ENCODE measurements around the gene STIM1.

STIM1 gene

DNA sequence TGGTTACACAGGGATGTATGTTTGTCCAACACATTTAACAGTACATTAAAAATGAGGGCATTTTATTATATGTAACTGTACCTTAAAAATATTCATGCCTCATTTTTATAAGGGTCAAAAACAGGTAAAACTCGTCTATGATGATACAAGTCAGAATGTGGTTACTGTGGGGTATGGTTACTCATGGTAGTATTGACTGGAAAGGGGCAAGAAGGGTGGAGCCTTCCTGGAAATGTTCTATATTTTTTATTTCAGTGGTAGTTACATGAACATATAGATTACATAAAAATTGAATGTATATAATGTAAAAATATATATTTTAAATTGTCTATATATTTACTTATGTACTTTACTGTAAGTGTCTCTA is 99.8 kb downstream of the STIM1 start:
- no peak for DNase-seq

DNA sequence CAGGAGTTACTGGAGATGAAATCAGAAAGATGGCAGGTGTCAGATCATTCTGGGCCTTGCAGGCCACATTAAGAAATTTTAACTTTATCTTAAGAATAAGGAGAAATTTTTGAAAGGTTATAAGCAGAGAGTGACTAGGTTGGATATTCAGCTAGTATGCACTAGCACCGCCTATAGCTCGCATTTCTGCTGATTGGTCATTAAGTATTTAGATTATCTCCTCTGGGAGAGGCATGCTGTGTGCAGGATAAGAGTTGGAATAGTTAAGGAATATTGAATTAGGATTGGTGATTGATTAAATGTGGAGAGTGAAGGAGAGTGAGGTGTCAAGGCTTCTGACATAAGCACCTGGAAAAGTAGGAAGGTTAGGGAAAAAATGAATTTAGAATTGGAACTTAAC is 100.6 kb downstream of the STIM1 start:
- no peak for DNase-seq

DNA sequence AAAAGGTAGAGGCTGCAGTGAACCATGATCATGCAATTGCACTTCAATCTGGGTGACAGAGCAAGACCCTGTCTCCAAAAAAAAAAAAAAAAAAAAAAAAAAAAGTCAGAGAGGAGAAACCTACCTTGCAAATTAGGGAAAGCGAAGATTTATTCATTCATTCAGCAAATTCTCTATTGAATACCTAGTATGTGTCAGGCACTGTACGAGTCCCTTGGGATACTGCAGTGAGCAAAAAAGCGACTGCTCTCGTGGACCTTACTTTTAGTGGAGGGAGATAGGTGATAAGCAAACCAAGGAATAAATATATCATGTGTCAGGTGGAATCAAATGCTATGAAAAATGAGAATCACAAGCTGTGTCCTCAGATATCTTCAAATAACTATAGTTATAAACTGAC is 101.3 kb downstream of the STIM1 start:
- no peak for DNase-seq

DNA sequence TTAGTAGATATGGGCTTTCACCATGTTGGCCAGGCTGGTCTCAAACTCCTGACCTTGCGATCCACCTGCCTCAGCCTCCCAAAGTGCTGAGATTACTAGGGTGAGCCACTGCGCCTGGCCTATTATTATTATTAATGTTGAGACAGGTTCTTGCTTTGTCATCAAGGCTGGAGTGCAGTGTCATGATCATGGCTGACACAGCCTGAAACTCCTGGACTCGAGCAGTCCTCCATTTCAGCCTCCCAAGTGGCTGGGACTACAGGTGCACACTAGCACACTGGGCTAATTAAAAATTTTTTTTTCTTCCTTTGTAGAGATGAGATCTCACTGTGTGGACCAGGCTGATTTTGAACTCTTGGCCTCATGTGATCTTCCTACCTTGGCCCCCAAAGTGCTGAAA is 102.0 kb downstream of the STIM1 start:
- DNase-seq = no peak

DNA sequence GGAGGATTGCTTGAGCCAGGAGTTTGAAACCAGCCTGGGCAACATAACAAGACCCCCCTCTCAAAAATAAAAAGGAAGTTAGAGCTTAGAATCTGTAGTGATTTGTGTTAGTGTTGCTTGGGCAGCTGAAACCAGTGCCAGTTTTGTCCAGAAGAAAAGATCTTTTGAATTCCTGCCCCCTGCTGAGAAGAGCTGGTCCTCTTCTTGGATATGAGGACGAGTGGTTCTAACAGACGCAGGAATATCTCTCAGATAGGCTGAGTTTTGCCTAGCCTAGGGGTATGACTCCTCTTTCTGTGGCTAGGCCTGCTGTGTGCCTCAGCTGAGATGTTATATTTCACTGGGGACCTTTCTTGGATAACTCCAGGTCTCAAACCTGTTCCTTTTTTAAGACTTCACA is 102.8 kb downstream of the STIM1 start:
- no peak for DNase-seq

DNA sequence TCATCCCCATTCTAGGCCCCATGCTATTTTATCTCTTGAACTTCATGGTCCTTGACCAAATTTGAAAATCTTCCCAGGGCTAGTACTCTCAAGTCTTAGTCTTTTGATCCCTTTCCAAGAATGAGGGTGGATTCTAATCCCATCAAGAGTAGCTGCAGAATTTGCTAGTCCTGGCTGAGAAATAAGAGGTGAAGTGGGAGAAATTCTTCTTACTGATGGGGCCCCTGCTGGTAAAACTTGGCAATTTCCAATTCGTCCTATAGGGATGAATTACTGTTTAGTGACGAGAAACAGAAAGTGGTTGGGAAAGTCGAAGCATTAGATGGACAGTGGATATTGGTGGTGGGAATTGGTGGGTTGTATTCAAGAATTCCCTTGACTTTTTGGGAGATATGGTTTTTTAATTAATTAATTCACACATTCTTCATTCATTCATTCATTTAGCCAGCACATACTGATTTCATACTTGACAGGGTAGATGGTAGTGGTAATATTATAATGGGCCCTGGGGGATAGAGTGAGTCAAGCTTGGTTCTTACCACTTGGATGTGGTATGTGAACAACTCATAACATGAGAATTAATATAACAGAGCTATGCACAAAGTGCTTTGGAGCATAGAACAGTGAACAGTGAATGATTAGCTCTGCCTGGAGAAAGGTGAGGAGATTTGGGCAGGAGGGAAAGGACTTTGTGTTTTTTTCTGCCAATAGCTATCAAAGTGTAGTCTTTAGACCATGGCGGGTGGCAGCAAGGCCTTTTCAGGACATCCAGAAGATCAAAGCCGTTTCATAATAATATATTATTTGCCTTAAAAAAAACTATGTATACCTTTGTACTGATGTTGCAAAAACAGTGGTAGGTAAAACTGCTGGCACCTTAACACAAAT is 103.8 kb downstream of the STIM1 start:
- DNase-seq = no peak

DNA sequence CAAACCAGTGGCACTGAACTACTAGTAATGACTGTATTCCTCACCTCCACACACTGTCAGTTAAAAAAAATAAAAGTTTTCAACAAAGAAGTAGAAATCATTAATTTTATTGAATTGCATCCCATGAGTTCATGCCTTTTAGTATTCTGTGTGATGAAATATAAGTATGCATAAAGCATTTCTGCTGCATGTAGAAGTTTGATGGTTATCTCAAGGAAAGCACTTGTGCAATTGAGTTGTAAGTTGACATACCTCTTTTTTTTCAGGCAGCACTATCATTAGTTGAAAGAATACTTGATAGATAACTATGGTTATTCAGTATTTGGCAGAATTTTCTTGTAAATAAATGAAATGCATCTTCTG is 104.4 kb downstream of the STIM1 start:
- no peak for DNase-seq

DNA sequence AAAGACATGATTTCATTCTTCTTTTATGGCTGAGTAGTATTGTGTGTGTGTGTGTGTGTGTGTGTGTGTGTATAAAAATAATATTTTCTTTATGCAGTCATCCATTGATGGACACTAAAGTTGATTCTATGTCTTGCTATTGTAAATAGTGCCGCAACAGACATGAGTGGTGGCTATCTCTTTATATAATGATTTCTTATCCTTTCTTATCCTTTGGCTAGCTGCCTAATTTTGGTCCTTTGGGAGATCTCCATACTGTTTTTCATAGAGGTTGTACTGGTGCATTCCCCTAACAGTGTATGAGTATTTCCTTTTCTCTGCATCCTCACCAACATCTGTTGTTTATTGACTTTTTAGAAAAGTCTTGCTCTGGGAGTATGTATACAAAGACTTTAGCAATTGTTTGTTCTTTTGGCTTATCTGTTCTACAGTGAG is 107.0 kb downstream of the STIM1 start:
- DNase-seq = no peak

DNA sequence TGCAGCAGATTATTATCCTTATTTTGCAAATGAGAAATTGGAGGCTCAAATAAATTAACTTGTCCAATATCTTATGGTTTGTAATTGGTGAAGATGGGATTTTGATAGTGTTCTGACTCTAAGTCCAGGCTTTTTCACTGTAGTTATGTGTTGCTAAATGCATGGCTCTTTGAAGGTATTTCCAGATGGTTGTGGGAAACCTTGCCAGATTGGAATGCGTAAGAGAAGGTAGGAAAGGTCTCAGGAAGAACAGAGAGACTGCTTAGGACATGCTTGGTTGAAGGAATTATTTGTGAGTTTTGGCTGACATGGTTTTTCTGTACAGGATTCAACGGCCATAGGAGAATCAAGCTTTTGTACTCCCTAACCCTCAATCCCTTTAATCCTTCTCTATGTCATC is 108.6 kb downstream of the STIM1 start:
- DNase-seq = no peak

DNA sequence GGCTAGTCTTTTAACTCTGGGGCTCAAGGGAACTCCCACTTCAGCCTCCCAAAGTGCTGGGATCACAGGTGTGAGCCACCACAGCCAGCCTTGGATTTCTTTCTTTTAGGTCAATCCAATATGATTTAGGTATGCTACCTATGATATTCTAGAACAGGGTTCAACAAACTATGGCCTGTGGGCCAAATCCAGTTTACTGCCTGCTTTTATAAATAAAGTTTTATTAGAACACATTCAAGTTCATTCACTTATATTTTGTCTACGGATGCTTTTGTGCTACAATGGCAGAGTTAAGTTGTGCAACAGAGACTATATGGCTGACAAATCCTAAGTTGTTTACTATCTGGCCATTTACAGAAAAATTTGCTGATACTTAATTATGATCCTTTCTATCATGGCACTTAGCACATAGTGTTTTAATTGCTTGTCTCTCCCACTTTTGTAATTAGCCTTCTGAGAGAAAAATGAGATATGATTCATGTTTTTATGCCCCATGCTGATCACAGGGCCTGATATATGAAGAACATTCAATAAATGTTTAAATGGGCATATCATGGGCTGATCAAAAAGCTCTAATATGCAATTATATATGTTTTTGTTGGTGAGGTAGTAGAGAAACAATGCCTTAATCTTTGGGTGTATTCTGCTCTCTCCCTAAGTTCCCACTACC is 109.6 kb downstream of the STIM1 start:
- no peak for DNase-seq

DNA sequence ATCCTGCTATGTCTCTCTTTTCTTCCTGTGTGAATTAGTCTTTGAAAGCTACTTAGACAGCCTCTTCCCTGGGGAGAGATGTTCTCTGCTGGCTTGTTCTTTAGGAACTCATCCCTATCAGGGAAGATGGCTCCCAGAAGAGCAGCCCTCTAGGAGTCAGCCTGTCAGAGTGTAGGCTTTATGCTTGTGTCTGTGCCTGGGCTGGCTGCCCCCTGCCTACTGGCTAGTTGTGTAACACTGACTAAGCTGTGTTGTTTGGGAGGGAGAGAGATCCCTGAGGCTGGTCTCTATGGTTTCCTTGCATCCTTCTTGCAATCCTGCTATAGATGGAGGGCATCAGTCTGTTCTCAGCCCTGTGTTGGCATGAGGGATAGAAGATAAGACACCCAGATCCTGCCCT is 112.2 kb downstream of the STIM1 start:
- DNase-seq = no peak

DNA sequence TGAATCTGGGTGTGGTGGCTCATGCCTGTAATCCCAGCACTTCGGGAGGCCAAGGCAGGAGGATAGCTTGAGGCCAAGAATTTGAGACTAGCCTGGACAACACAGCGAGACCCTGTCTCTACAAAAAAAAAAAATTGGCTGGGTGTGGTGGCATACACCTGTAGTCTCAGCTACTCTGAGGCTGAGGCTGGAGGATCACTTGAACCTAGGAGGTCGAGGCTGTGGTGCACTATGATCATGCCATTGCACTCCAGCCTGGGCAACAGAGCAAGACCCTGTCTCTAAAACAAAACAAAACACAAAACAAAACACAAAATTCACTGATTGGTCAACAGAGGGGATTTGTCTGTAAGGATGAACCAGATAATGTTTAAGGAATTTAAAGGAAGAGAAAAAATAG is 113.7 kb downstream of the STIM1 start:
- no peak for DNase-seq

DNA sequence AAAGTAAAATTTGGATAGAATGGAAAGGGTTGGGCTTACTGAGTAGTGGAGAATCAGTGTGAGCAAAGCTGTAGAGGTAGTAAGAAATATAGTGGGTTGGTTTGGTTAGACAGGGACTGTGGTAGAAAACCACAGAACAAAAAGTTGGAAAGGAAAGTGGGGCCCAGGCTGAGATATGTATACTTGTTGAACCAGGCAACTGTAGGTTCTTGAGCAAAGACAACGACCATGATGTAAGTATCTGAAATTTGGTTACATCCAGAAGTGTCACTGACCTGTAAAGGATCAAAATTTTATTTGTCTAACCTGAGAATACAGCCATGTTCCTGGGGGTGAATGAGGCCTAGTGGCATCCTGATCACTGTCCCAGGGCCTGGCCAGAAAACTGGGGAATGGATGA is 114.1 kb downstream of the STIM1 start:
- DNase-seq = no peak

DNA sequence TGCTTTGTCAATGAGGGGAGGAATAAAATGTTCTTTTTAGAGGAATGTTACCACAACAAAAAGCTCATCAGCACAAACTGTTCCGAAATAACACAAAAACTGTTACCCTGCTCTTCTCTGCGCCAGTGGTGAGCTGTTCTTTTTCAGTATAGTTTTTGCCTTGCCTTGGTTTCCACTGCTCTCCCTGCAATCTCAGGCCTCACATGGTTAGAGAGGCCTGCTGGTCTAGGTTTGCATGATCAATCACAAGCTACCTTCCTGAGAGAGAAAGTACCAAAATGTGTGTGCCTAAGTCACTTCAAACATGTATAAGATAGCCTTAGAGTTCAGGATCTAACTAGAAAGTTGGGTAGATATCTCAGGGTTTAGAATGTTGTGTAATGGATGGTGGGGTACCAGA is 114.6 kb downstream of the STIM1 start:
- no peak for DNase-seq

DNA sequence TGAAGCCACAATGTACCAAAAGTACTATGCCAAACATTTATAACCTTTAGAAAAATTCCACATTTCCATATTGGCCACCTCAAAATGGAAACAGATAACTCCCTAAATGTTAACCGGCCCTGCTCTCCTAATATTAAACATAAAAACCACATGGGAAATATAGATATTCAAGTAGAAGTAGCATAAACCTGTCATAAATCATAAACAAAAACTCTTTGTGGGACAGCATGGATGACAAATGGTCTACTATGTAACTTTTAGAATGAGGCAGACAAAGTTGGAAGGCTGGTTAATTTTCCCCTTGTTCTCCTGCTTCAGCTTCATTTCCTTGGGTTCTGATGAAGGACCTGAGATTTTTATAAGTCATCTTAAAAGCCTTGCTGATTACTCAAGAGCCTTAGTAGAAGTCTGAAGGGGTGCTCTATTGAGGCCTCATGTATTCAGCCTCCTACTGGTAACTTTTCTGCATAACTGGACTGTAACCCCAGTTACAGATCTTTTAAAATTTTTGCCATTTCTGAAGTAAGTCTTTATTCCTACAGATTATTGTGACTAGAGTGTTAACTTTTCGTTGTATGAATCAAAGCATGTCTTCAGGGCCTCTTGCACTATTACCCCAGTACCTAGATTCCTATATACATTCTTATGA is 116.4 kb downstream of the STIM1 start:
- no peak for DNase-seq

DNA sequence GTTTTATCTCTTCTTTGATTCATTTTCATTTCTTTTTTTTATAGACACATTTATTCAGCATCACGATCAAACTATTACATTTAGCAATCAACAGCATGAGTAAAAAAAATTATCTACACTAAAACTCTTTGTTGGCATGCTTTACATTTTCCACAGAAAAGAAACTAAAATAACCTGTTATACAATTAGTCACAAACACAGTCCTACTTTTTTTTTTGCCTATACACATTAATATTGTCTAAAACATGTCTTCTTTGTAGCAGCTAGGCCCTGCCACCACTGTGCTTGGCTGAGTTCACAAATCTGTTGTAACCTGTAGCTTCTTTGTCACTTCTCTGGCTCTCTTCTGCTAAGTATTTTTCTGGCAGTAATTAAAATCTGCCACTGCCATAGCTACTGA is 117.0 kb downstream of the STIM1 start:
- DNase-seq = no peak

DNA sequence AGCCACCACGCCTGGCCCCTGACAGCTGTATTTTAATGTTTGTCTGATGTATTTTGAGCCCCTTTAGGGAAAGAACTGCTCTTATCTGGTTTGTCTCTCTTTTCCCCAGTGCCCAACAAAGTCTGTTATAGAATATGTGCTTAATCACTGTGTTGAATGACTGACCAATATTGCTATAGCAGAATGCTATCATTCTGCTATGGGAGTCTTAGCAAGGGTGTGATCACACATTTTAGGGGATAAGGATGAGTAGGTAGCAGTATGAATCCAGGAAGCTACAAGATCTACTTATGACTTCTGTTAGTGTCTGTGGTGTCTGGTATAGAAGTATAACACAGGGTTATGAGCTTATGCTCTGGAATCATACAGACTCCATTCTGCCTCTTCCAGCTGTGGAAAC is 121.6 kb downstream of the STIM1 start:
- no peak for DNase-seq

DNA sequence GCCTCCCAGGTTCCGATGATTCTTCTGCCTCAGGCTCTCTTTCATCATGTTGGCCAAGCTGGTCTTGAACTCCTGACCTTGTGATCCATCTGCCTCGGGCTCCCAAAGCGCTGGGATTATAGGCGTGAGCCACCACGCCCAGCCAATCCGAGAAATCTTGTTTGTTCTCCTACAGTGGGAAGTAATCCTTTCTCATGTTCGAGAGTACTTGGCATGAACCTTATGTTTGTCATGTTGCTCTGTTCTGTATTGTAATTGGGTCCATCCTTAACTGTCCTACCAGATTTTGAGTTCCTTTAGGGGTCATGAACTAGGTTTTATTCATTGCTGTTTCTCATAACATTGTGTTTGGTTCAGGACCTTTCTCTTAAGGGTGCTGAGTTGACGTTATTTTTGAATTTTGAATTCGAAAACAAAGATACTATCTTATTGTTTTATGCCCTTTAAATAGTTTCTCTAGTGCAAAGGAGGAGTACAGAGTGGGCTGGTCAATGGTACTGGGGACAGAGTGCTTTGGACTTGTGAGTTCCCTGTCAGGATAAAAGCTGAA is 125.7 kb downstream of the STIM1 start:
- no peak for DNase-seq

DNA sequence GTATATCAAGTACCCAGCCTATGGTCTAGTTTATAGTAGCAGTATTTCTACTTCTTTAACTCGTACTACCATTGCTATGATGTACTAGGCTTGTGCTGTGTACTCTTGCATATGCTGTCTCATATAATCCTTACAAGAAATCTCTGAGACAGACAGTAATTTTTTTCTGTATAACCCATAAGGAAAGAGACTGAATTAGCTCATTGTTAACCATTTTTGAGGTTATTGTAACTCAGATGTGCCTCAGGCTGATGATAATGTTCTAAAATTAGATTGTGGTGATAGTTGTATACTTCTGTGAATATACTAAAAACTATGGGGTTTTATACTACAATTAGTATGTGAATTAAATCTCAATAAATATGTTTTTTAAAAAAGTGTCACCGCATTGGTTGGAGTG is 127.0 kb downstream of the STIM1 start:
- no peak for DNase-seq

DNA sequence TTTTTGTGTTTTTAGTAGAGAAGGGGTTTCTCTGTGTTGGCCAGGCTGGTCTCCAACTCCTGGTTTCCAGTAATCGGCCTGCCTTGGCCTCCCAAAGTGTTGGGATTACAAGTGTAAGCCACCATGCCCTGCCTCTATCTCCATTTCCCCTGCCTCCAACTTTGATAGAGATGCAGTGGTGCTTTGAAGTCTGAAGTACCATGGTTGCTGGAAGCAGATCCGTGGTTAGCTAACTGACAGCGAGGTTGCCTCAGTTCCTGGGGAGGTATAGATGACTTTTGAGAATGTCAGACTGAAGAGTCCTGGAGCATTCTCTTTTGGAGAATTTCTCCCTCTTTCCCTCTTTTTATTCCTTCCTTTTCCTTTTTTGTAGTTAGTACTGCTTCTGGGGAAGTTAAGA is 127.6 kb downstream of the STIM1 start:
- no peak for DNase-seq

DNA sequence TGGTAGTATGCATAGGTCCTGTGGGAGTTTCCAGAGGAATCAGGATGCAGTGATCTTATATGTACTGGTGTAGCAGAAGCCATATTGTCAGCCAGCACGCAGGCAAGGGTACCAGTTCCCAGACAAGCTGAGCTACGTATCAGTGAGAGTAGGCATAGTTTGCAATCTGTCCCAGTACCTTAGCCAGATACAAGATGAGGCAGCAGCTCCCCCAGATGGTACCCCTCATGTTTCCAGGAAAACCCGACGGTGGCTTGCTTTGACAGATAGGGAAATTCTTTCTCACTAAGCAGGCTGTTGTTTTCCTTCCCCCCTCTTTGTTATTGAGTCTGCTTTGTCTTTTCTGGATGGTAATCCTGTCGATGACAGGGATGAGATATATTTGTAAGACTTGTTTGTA is 129.4 kb downstream of the STIM1 start:
- DNase-seq = no peak

DNA sequence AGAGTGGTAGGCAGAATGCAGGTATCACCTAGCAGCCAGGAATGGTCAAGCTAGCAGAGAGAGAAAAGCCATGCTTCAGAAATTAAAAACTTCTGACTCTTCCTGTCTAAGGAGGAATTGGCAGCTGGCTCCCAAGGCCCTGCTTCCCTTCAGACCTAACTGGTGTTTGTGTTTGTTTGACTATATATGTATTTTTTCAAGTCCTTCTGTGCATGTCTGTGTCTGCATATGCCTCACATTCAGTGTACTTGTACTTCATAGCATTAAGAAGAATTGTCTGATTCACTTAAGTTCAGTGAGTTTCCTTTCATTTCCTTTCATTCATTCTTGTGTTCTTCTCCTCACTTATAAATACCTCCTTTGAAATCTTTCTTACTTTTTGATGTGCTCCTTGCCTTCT is 130.2 kb downstream of the STIM1 start:
- no peak for DNase-seq

DNA sequence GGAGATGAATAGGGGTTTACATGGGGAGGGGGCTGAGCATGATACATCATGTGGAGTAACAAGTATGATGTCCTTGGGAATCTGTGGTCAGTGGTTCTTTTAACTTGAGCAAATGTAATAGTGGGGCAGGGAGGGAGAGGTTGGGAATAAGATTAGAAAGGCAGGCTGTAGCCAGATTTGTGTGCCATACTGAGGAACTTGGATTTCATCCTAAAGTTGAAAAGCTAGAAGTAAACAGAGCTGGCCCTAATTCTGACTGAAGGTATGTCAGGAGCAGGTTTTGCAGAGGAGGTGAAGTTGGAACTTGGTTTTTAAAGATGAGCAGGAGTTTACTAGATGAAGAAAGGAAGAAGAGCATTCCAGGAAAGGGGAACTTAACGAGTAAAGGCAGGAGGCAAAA is 130.8 kb downstream of the STIM1 start:
- no peak for DNase-seq

All from DMS 273 treated with DMSO at 0.1 percent for 48 hours (cell line).